ENCODE measurements around the gene GPC3.
"Not testable (repeated sequence)": the region's sequence is repeated elsewhere in the genome, so short reads cannot be mapped to it uniquely, and the experiment has no call there.

The GPC3 gene

GRCh38 chrX:133985164-133985966 is at the start of gene GPC3:
TSS of gene GPC3 (minus strand) at chrX:133985594.
- DNase-seq (ENCODE audit: low read depth): peak; percentile 27

GRCh38 chrX:134032441-134032840 is 47.0 kb upstream of the GPC3 start:
- DNase-seq (ENCODE audit: low read depth): no peak

GRCh38 chrX:134026565-134027311 is 41.3 kb upstream of the GPC3 start:
- peak; percentile 42 for DNase-seq (ENCODE audit: low read depth)

GRCh38 chrX:134025986-134026545 is 40.7 kb upstream of the GPC3 start:
- DNase-seq (ENCODE audit: low read depth): no peak

- no peak for DNase-seq (ENCODE audit: low read depth)
Measured at GRCh38 chrX:134024686-134025377, 39.4 kb upstream of the GPC3 start.

GRCh38 chrX:134023851-134024281 is 38.5 kb upstream of the GPC3 start:
- DNase-seq (ENCODE audit: low read depth): peak; percentile 8

GRCh38 chrX:134020910-134021309 is 35.5 kb upstream of the GPC3 start:
- DNase-seq (ENCODE audit: low read depth): no peak

- no peak for DNase-seq (ENCODE audit: low read depth)
Measured at GRCh38 chrX:134019567-134020206, 34.3 kb upstream of the GPC3 start.

GRCh38 chrX:134016309-134016708 is 30.9 kb upstream of the GPC3 start:
- not testable (repeated sequence) for DNase-seq (ENCODE audit: low read depth)

- not testable (repeated sequence) for DNase-seq (ENCODE audit: low read depth)
Measured at GRCh38 chrX:134015510-134015909, 30.1 kb upstream of the GPC3 start.

GRCh38 chrX:134013524-134013923 is 28.1 kb upstream of the GPC3 start:
- DNase-seq (ENCODE audit: low read depth): no peak

- DNase-seq (ENCODE audit: low read depth): peak; percentile 19
Measured at GRCh38 chrX:134013092-134013497, 27.7 kb upstream of the GPC3 start.

- no peak for DNase-seq (ENCODE audit: low read depth)
Measured at GRCh38 chrX:134010690-134011089, 25.3 kb upstream of the GPC3 start.

GRCh38 chrX:134007716-134008115 is 22.3 kb upstream of the GPC3 start:
- DNase-seq (ENCODE audit: low read depth): no peak

- DNase-seq (ENCODE audit: low read depth): no peak
Measured at GRCh38 chrX:134006484-134007161, 21.2 kb upstream of the GPC3 start.

- peak; percentile 61 for DNase-seq (ENCODE audit: low read depth)
Measured at GRCh38 chrX:134004084-134004483, 18.7 kb upstream of the GPC3 start.

- no peak for DNase-seq (ENCODE audit: low read depth)
Measured at GRCh38 chrX:134002921-134003615, 17.7 kb upstream of the GPC3 start.

GRCh38 chrX:134000260-134001245 is 15.2 kb upstream of the GPC3 start:
- no peak for DNase-seq (ENCODE audit: low read depth)

GRCh38 chrX:133999031-133999705 is 13.8 kb upstream of the GPC3 start:
- DNase-seq (ENCODE audit: low read depth): no peak
